ENCODE results near the gene PPP4R3A.

The PPP4R3A gene

DNA sequence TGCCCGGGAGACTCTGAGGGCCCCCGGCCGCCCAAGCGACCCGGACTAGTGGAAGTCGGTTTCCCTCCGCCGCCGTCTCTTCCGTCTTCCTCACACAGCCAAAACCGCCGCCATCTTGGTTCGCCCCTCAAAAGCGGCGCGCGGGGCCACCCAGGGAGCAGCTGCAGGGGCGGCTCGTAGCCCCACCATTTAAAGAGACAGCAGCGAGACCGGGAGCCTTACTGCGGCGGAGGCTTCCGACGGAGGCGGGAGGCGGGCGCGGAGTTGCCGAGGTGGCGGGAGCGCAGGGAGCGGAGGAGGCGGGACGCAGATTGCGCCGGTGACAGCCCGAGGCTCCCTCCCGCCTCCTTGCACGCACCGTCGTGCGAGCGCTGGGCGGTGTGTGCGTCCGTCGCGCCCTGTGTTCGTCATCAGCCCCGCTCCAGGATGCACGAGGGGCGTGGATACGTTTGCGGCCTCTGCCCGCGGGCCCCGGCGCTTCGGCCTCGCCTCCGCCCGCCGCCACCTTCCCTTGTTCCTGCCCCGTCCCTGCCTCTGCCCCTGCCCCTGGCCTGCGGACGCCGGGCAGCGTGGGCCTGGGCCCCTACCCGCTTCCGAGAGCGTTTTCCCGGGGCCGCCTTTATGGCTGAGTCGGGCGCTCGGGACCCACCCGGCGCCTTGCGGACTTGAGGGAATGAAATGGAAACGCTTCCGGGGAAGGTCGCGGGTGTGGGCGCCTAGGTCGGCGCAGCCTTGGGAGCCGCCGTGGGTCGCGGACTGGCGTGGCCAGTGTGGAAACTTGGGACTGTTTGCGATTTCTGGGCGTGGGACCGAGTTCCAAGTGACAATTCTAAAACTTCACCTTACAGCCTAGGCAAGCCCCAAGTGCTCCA is at the start of gene PPP4R3A:
PPP4R3A (minus strand) TSS at position 140 of the 872 bp plus-strand sequence. CDS start 663 bp downstream, outside the sequence.
- H3K27ac ChIP-seq, result peak within 1 kb of the TSS; percentile 98
- TF ChIP-seq, protein P1, sequence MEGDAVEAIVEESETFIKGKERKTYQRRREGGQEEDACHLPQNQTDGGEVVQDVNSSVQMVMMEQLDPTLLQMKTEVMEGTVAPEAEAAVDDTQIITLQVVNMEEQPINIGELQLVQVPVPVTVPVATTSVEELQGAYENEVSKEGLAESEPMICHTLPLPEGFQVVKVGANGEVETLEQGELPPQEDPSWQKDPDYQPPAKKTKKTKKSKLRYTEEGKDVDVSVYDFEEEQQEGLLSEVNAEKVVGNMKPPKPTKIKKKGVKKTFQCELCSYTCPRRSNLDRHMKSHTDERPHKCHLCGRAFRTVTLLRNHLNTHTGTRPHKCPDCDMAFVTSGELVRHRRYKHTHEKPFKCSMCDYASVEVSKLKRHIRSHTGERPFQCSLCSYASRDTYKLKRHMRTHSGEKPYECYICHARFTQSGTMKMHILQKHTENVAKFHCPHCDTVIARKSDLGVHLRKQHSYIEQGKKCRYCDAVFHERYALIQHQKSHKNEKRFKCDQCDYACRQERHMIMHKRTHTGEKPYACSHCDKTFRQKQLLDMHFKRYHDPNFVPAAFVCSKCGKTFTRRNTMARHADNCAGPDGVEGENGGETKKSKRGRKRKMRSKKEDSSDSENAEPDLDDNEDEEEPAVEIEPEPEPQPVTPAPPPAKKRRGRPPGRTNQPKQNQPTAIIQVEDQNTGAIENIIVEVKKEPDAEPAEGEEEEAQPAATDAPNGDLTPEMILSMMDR (conservative IDR thresholded peaks at IDR 0.05; ENCODE audit: low read depth), result no peak
- DNase-seq (ENCODE audit: low spot score), result peak; percentile 97
- POLR2A ChIA-PET (ENCODE audit: low non-redundant PET), result no interaction called here
- CTCF ChIA-PET, result no interaction called here

DNA sequence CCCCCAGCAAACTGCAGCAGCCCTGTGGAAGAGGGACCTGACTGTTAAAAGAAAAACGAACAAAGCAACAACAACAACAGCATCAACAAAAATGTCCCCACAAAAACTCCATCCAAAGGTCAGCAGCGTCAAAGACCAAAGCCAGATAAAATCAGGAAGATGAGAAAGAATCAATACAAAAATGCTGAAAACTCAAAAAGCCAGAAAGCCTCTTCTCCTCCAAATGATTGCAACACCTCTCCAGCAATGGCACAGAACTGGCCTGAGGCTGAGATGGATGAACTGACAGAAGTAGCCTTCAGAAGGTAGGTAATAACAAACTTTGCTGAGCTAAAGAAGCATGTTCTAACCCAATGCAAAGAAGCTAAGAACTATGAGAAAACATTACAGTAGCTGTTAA is 45.4 kb upstream of the PPP4R3A start:
- TF ChIP-seq, protein P1 (conservative IDR thresholded peaks at IDR 0.05; ENCODE audit: low read depth), result no peak
- no peak overlapping the region for H3K27ac ChIP-seq
- CTCF ChIA-PET, result no interaction called here
- POLR2A ChIA-PET (ENCODE audit: low non-redundant PET), result no interaction called here
- DNase-seq (ENCODE audit: low spot score), result no peak

DNA sequence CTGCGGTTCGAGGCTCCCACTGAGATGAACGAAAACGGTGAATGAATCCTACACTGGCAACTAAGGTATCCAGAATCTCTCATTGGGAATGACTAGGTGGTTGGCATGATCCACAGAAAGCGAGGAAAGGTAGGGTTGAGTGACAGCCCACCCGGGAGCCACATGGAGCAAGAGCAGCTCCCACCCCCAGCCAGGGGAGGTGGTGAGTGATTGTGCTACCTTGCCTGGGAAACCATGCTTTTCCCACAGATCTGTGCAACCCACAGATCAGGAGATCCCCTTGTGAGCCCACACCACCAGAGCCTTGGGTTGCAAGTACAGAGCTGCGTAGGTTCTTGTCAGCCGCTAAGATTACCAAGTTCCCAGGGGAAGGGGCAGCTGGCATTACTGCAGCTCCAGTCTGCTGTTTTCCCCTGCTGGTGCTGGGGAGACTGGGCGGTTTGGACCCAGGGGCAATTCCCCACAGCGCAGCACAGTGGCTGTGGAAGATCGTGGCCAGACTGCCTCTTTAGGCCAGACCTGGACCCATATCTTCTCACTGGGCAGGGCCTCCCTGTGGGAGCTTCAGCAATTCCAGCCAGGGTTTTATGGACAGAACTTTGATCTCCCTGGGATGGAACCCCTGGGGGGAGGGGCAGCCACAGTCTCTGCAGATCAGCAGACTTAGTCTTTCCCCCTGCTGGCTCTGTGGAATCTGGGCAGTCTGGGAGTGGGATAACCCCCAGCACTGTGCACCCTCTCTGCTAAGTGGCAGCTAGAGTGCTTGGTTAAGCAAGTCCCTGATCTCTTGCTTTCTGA is 44.6 kb upstream of the PPP4R3A start:
- TF ChIP-seq, protein P1 (conservative IDR thresholded peaks at IDR 0.05; ENCODE audit: low read depth), result no peak
- POLR2A ChIA-PET (ENCODE audit: low non-redundant PET), result no interaction called here
- no peak for DNase-seq (ENCODE audit: low spot score)
- CTCF ChIA-PET, result no interaction called here
- H3K27ac ChIP-seq, result no peak overlapping the region

DNA sequence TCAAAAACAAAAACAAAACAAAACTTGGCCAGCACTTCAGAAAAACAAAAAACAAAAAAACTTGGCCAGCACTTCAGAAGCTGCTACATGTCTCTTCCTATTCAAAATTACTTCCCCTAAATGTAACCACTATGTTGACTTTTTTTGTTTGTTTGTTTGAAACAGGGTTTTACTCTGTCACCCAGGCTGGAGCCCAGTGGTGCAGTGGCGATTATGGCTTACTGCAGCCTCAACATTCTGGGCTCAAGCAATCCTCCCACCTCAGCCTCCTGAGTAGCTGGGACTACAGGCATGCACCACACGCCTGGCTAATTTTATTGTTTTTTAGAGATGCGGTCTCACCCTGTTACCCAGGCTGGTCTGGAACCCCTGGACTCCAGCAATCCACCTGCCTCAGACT is 38.0 kb upstream of the PPP4R3A start:
- no peak overlapping the region for H3K27ac ChIP-seq
- CTCF ChIA-PET, result interaction anchor here (0.6 kb wide), 1 partner anchor 427 kb away, joined by 3 read pairs; no protein-coding TSS in a partner anchor
- TF ChIP-seq, protein P1 (conservative IDR thresholded peaks at IDR 0.05; ENCODE audit: low read depth), result no peak
- DNase-seq (ENCODE audit: low spot score), result no peak
- POLR2A ChIA-PET (ENCODE audit: low non-redundant PET), result no interaction called here

DNA sequence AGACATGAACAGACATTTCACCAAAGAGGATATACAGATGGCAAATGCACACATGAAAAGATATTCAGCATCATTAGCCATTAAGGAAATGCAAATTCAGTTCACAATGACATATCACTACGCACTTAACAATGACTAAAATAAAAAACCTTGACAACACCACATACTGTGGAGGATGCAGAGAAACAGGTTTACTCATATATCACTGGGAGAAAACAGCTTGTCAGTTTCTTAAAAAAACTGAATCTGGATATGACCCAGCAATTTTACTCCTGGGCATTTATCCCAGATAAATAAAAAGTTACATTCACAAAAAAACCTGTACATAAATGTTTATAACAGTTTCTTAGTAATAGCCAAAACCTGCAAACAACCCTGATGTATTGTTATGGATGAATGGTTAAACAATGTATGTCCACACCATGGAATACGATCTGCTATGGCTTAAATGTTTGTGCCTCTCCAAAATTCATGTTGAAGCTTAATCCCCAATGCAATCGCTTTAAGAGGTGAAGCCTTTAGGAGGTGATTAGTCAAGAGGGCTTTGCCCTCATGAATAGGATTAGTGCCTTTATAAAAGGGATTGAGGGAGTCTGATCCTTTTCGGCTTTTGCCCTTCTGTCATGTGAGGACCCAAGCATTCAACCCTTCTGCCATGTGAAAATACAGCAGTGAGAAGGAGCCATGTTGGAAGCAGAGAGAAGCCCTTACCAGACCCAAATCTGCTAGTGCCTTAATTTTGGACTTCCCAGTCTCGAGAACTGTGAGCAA is 36.0 kb upstream of the PPP4R3A start:
- H3K27ac ChIP-seq, result no peak overlapping the region
- ChIA-PET CTCF (interaction anchor here (0.6 kb wide), 1 partner anchor 29 kb away, joined by 3 read pairs; no protein-coding TSS in a partner anchor), POLR2A (ENCODE audit: low non-redundant PET) (no interaction called here)
- no peak for DNase-seq (ENCODE audit: low spot score)
- TF ChIP-seq, protein P1 (conservative IDR thresholded peaks at IDR 0.05; ENCODE audit: low read depth), result no peak

DNA sequence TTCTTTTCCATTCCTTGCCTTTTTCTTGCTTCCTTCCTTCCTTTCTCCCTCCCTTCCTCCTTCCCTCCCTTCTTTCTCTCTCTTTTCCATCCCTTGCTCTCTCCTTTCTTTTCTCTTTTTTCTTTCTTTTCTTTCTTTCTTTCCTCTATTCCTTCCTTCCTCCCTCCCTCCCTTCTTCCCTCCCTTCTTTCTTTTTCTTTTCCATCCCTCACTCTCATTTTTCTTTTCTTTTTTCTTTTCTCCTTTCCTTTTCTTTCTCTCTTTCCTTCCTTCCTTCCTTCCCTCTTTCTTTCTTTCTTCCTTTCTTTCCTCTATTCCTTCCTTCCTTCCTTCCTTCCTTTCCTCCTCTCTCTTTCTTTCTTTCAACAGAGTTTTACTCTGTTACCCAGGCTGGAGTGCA is 35.1 kb upstream of the PPP4R3A start:
- DNase-seq (ENCODE audit: low spot score), result no peak
- H3K27ac ChIP-seq, result no peak overlapping the region
- TF ChIP-seq, protein P1 (conservative IDR thresholded peaks at IDR 0.05; ENCODE audit: low read depth), result no peak
- ChIA-PET CTCF (no interaction called here), POLR2A (ENCODE audit: low non-redundant PET) (no interaction called here)
